Right atrium auricular region (tissue), 2 donors: ENCODE measurements around the gene DYNC2I2. TPM values are rescaled to one million over a fixed set of nuclear protein-coding genes. Genes with fewer than 3 reads are reported as not detected.

Experiments
- DNase-seq: peaks from one replicate; pipeline ENCODE4 v3.0.0-alpha.2; 2019; ENCODE audit warnings: low spot score
- H3K27ac ChIP-seq, 2 donors: fragments of 200-600 bp; sonication (generic); 1 replicate in 1 of 2; 2 replicates in 1 of 2; pipeline ENCODE4 v1.5.1; 2016 to 2019
- H3K27me3 ChIP-seq, 2 donors: fragments of 200-600 bp; sonication (generic); one replicate each; pipeline versions ENCODE4 v1.5.1 to v1.6.0; 2017 to 2019
- H3K36me3 ChIP-seq: fragments of 200-600 bp; sonication (generic); one replicate; pipeline ENCODE4 v1.5.1; 2016
- H3K4me1 ChIP-seq, 2 donors: fragments of 200-600 bp; sonication (generic); one replicate each; pipeline versions ENCODE4 v1.5.1 to v1.6.0; 2017 to 2019
- H3K4me3 ChIP-seq, 2 donors: fragments of 200-600 bp; sonication (generic); 1 replicate in 1 of 2; 2 replicates in 1 of 2; pipeline ENCODE4 v1.5.1; 2017 to 2019; ENCODE audit warnings: mild to moderate bottlenecking in 1 of 2, moderate library complexity in 1 of 2
- H3K9me3 ChIP-seq, 2 donors: fragments of 200-600 bp; sonication (generic); one replicate each; pipeline ENCODE4 v1.5.1; 2019
- CTCF ChIP-seq, 2 donors: fragments of 200-600 bp; sonication (generic); IDR thresholded peaks; one replicate each; pipeline ENCODE4 v1.5.1; 2019; ENCODE audit warnings: antibody characterized with exemption in 2 of 2
- total RNA-seq, 2 donors: library from RNA; depleted of rRNA; stranded (reverse); fragments of >200 nt; gene quantifications; one replicate each; pipeline ENCODE4 v1.1.0, GENCODE V29; 2016

Gene DYNC2I2
- total RNA-seq, 2 donors from 2014 or later: 23.1 to 33.1 TPM

DNA sequence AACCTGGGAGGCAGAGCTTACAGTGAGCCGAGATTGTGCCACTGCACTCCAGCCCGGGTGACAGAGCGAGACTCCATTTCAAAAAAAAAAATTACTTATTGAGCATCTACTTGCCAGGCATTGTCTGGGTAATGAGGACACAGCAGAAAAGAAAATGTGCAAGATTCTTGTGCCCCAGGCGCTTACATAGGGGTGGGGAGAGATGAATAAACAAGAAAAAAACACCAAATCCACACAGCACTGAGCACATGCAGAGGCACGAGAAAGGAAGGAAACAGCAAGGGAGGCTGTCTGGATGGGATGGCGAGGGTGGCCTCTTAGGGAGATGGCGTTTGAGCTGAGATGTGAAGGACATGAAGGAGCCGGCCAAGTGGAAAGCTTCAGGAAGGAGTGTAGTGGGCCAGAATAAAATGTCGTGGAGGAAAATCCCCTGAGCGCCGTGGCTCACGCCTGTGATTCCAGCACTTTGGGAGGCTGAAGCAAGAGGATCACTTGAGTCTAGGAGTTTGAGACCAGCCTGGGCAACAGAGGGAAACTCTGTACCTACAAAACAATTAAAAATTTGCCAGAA lies 13.9 kb downstream of the DYNC2I2 start:
- no peak overlapping the region for H3K27ac ChIP-seq
- no peak for TF ChIP-seq CTCF (IDR thresholded peaks at IDR 0.05)
- no peaks in the 10 kb centered on the region for H3K27me3 ChIP-seq
- H3K4me3 ChIP-seq: no peak overlapping the region
- no peaks in the 10 kb centered on the region for H3K9me3 ChIP-seq
- DNase-seq: no peak
- peaks cover 4% of the 10 kb centered on the region for H3K36me3 ChIP-seq
- no peaks in the 10 kb centered on the region for H3K4me1 ChIP-seq

DNA sequence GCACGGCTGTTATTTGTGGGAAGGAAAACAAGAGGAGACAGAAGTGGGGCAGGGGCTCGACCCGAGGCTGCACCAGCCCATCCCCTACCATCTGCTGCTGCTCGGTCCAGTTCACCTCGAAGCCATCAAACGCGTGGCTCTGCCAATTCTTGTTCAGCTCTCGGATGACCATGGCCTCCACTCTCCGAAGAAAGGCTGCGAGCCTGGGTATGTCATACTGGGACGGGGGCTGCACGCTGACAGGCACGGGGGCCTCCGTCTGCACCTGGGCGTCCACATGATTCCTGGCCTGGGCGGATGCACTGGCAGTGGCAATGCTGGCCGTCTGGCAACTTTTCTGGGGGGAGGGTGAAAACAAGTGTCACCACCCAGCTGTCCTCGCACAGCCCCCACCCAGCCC lies 16.0 kb downstream of the DYNC2I2 start:
- Histone ChIP-seq H3K9me3 (no peaks in the 10 kb centered on the region), H3K4me3 (no peak overlapping the region), H3K4me1 (peaks cover 0 to 12% of the 10 kb centered on the region in 2 donors), H3K36me3 (peaks cover 4% of the 10 kb centered on the region), H3K27me3 (no peaks in the 10 kb centered on the region), H3K27ac (no peak overlapping the region)
- TF ChIP-seq CTCF (IDR thresholded peaks at IDR 0.05): no peak
- DNase-seq: no peak

DNA sequence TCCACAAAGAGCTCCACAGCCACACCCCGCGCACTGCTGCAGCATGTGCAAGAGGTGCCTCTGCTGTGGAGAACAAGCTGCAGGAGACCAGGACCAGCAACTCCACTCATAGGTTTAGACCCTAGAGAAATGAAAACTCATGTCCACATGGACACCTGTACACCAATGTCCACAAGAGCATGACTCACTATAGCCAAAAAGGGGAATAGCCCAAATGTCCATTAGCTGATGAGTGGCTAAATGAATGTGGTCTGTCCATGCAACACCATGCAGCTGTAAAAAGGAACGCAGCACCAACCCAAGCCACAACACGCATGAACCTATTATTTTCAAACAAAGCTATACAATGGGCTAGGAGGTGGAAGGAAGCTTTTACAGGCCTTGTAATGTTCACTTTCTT lies 18.1 kb downstream of the DYNC2I2 start:
- Histone ChIP-seq H3K9me3 (no peaks in the 10 kb centered on the region), H3K4me1 (peaks cover 0 to 27% of the 10 kb centered on the region in 2 donors), H3K27ac (no peak overlapping the region), H3K36me3 (peaks cover 13% of the 10 kb centered on the region), H3K4me3 (no peak overlapping the region), H3K27me3 (no peaks in the 10 kb centered on the region)
- no peak for DNase-seq
- TF ChIP-seq CTCF (IDR thresholded peaks at IDR 0.05): no peak

- TF ChIP-seq CTCF (IDR thresholded peaks at IDR 0.05): no peak
- no peaks in the 10 kb centered on the region for H3K9me3 ChIP-seq
- peaks cover 0 to 27% of the 10 kb centered on the region in 2 donors for H3K4me1 ChIP-seq
- no peak overlapping the region for H3K4me3 ChIP-seq
- H3K27me3 ChIP-seq: no peaks in the 10 kb centered on the region
- no peak overlapping the region for H3K27ac ChIP-seq
- DNase-seq: no peak
- H3K36me3 ChIP-seq: peaks cover 22% of the 10 kb centered on the region
Measured at GRCh38 chr9:128637656-128638055, 19.0 kb downstream of the DYNC2I2 start.

- no peak for TF ChIP-seq CTCF (IDR thresholded peaks at IDR 0.05)
- H3K9me3 ChIP-seq: no peaks in the 10 kb centered on the region
- no peaks in the 10 kb centered on the region for H3K27me3 ChIP-seq
- no peak overlapping the region for H3K4me3 ChIP-seq
- peaks cover 0 to 27% of the 10 kb centered on the region in 2 donors for H3K4me1 ChIP-seq
- H3K36me3 ChIP-seq: peaks cover 30% of the 10 kb centered on the region
- DNase-seq: no peak
- H3K27ac ChIP-seq: peak overlapping the region; percentile 85 to 93
Measured at GRCh38 chr9:128636556-128637530, 19.8 kb downstream of the DYNC2I2 start.
